Renal pelvis (tissue), 3 donors: ENCODE data around the gene C1orf141. TPM values are rescaled to one million over a fixed set of nuclear protein-coding genes. Genes with fewer than 3 reads are reported as not detected.

Source experiments
- polyA plus RNA-seq, 3 donors: library from polyadenylated mRNA; unstranded; fragments of 120-200 nt; gene quantifications; one replicate each; pipeline ENCODE4 v1.2.1, GENCODE V29; 2013; ENCODE audit not compliant: insufficient read length in 3 of 3

Gene C1orf141
- polyA plus RNA-seq, 3 donors = 0.28 to 0.35 TPM; not detected in 1

Other genes with a start within 250 kb of the C1orf141 start
- 10 to 100 TPM; 14.2 to 17.9 (median 15.2) TPM for gene DNAI4, start 210.1 kb downstream of the C1orf141 start, polyA plus RNA-seq
- 10 to 100 TPM; 33.3 to 36.7 (median 34.5) TPM for gene MIER1, start 210.0 kb downstream of the C1orf141 start, polyA plus RNA-seq
- gene SLC35D1, start 80.8 kb downstream of the C1orf141 start, polyA plus RNA-seq = 10 to 100 TPM; 12.9 to 17.1 (median 14.9) TPM
- under 1 TPM in 1 of 3 donors, not detected in 2; 0.06 TPM for gene IL23R, start 31.5 kb upstream of the C1orf141 start, polyA plus RNA-seq
- gene IL12RB2, start 172.9 kb upstream of the C1orf141 start, polyA plus RNA-seq = 1 to 10 TPM in 1 of 3 donors, under 1 TPM in 2; 0.54 to 1.0 (median 0.81) TPM